Measurements from ENCODE around the gene CLSTN1.
"Not testable (repeated sequence)": the region's sequence is repeated elsewhere in the genome, so short reads cannot be mapped to it uniquely, and the experiment has no call there.

- TF ChIP-seq CTCF (IDR thresholded peaks at IDR 0.05); SIN3A (IDR thresholded peaks at IDR 0.05; ENCODE audit: borderline replicate concordance, insufficient read depth, low read depth, low read length); POLR2AphosphoS5 (IDR thresholded peaks at IDR 0.05; ENCODE audit: low read depth, low read length); REST (IDR thresholded peaks at IDR 0.05; ENCODE audit: insufficient read depth in 1 of 2, low read depth in 2 of 2, low read length in 1 of 2): not testable (repeated sequence)
Observed at GRCh38 chr1:9762446-9762845, 61.3 kb downstream of the CLSTN1 start.
